Measurements from ENCODE around the gene ADGRG3.

- TF ChIP-seq CTCF (conservative IDR thresholded peaks at IDR 0.05) (no peak), EZH2 (IDR thresholded peaks at IDR 0.05; ENCODE audit: low read depth) (no peak)
Measured at GRCh38 chr16:57672416-57672815, 4.3 kb downstream of the ADGRG3 start.

Data from PC-9 (cell line).